HepG2 (cell line): ENCODE results near the gene CC2D1A. TPM values are rescaled to one million over a fixed set of nuclear protein-coding genes. Genes with fewer than 3 reads are reported as not detected.
A peak's percentile ranks its signal among the peaks of the same experiment; 100 is the strongest.

Experiments used
- CBX1 ChIP-seq: IDR thresholded peaks from one replicate; pipeline ENCODE4 v1.6.1; 2016; ENCODE audit warnings: antibody characterized with exemption, low read depth
- HNF1A ChIP-seq, 2 experiments: sonication (generic) in 1 of 2; formaldehyde crosslinking in 1 of 2; IDR thresholded peaks; 2 replicates each; pipeline versions ENCODE4 v1.4.0 to v1.6.1; 2016 to 2020; ENCODE audit warnings: borderline replicate concordance in 1 of 2, low read depth in 1 of 2, mild to moderate bottlenecking in 1 of 2, missing genetic modification reagents in 1 of 2
- NRL ChIP-seq: sonication (generic); formaldehyde crosslinking; IDR thresholded peaks from 2 replicates; pipeline ENCODE4 v1.5.0; 2020; ENCODE audit warnings: missing genetic modification reagents, mild to moderate bottlenecking, moderate library complexity, borderline replicate concordance
- SRSF4 ChIP-seq: fragments of 200-400 bp; formaldehyde crosslinking; IDR thresholded peaks from one replicate; pipeline ENCODE4 v1.6.1; 2018; ENCODE audit warnings: mild to moderate bottlenecking, low read depth, low read length, moderate library complexity; ENCODE audit not compliant: poor library complexity, severe bottlenecking
- ZNF580 ChIP-seq: IDR thresholded peaks from 2 replicates; pipeline ENCODE4 v1.6.1; 2016; ENCODE audit warnings: low read depth, borderline replicate concordance
- ZNF777 ChIP-seq: sonication (generic); formaldehyde crosslinking; IDR thresholded peaks from 2 replicates; pipeline ENCODE4 v1.4.0; 2020; ENCODE audit warnings: missing genetic modification reagents
- ZSCAN29 ChIP-seq: sonication (generic); formaldehyde crosslinking; conservative IDR thresholded peaks from 2 replicates; pipeline ENCODE4 v1.4.0; 2020; ENCODE audit warnings: mild to moderate bottlenecking, missing genetic modification reagents
- polyA plus RNA-seq, 8 experiments: library from polyadenylated mRNA; depleted of rRNA in 3 of 8; stranded (reverse) in 7 of 8; unstranded in 1 of 8; fragments of >200 nt; fragmentation: Illumina TruSeq in 4 of 8; extraction: Trizol in 4 of 8; gene quantifications; 2 replicates each; pipeline versions ENCODE4 v1.2.1 to v1.2.3, GENCODE V29; 2011 to 2016; ENCODE audit warnings: low read depth in 4 of 8, missing spikeins in 1 of 8, mixed read lengths in 1 of 8; ENCODE audit not compliant: insufficient read depth in 1 of 8
- total RNA-seq, 5 experiments: library from RNA; depleted of rRNA; stranded (reverse); fragments of >200 nt; fragmentation: Illumina TruSeq; extraction: Trizol; gene quantifications; 2 replicates each; pipeline ENCODE4 v1.2.3, GENCODE V29; 2016; ENCODE audit warnings: low read depth in 1 of 5
- TF ChIP-seq, protein P1 (sequence below): sonication (generic); formaldehyde crosslinking; IDR thresholded peaks from 2 replicates; pipeline ENCODE4 v1.4.0; 2020; ENCODE audit warnings: missing genetic modification reagents
- TF ChIP-seq, protein P2 (sequence below): sonication (generic); formaldehyde crosslinking; IDR thresholded peaks from 2 replicates; pipeline ENCODE4 v1.4.0; 2020; ENCODE audit warnings: mild to moderate bottlenecking, missing genetic modification reagents, borderline replicate concordance
- TF ChIP-seq, protein P3 (sequence below): sonication (generic); formaldehyde crosslinking; IDR thresholded peaks from 2 replicates; pipeline ENCODE4 v1.5.0; 2020; ENCODE audit warnings: missing genetic modification reagents

The CC2D1A gene
- total and polyA plus RNA-seq, 2 of the 13 experiments (the other 11 are each of a cell fraction or from before 2014, with no cell fraction given), result 9.7 to 11.5 TPM

DNA sequence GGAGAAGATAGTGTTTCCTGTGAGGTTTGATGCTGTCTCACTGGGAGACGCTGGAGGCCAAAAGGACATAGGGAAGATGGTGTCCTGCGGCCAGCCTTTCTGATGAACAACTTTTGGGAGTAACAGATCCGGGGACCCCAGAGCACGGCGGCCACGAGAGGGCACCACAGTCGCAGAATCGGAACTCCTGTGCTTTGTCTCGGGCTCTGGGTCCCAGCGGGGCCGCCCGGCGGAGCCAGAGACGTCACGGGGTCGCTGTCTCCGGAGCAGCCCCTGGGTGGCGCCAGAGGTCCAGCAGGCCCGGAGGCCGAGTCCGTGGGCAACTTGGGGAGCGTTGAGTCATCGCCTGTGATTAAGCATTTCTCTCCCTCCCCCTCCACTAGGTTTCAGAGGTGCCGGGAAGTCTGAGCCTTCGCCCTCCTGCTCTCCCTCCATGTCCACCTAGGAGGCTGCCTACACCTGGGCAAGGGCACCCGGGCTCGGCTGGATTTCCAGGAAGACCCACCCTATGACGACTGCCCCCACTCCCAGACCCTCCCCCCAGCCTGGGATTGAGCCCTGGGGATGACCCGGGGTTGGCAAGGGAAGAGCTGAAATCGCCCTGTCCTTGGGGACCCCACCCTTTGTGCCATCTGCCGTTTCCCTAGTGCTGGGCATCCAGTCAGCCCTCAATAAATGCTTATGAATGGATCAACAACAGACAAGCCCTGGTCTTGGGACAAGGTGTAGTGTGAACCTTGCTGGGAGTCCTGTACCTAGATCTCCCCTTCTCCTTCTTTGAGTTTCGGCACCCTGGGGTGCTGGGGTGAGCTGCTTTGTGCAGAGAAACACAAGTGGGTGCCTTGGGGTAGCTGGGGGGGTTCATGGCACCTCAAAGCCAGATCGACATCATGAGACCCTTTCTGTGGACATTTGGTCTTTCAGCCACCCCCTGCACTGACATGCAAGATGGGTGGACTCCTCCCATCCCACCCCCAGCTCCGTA lies 25.6 kb upstream of the CC2D1A start (continued):
- TF ChIP-seq HNF1A (IDR thresholded peaks at IDR 0.05; ENCODE audit: low read depth) (no peak), HNF1A (CRISPR knock-in tag; IDR thresholded peaks at IDR 0.05; ENCODE audit: borderline replicate concordance) (no peak), NRL (CRISPR knock-in tag) (0 out of 2 replicates have a peak, but pooled peaks have one; percentile 50), CBX1 (no peak), ZNF580 (CRISPR knock-in tag) (peak; percentile 43; the same call in 1 of the 2 replicates), ZSCAN29 (CRISPR knock-in tag) (peak; percentile 84), ZNF777 (peak; percentile 38; the same call in 1 of the 2 replicates), SRSF4 (no peak)
- TF ChIP-seq, protein P1, sequence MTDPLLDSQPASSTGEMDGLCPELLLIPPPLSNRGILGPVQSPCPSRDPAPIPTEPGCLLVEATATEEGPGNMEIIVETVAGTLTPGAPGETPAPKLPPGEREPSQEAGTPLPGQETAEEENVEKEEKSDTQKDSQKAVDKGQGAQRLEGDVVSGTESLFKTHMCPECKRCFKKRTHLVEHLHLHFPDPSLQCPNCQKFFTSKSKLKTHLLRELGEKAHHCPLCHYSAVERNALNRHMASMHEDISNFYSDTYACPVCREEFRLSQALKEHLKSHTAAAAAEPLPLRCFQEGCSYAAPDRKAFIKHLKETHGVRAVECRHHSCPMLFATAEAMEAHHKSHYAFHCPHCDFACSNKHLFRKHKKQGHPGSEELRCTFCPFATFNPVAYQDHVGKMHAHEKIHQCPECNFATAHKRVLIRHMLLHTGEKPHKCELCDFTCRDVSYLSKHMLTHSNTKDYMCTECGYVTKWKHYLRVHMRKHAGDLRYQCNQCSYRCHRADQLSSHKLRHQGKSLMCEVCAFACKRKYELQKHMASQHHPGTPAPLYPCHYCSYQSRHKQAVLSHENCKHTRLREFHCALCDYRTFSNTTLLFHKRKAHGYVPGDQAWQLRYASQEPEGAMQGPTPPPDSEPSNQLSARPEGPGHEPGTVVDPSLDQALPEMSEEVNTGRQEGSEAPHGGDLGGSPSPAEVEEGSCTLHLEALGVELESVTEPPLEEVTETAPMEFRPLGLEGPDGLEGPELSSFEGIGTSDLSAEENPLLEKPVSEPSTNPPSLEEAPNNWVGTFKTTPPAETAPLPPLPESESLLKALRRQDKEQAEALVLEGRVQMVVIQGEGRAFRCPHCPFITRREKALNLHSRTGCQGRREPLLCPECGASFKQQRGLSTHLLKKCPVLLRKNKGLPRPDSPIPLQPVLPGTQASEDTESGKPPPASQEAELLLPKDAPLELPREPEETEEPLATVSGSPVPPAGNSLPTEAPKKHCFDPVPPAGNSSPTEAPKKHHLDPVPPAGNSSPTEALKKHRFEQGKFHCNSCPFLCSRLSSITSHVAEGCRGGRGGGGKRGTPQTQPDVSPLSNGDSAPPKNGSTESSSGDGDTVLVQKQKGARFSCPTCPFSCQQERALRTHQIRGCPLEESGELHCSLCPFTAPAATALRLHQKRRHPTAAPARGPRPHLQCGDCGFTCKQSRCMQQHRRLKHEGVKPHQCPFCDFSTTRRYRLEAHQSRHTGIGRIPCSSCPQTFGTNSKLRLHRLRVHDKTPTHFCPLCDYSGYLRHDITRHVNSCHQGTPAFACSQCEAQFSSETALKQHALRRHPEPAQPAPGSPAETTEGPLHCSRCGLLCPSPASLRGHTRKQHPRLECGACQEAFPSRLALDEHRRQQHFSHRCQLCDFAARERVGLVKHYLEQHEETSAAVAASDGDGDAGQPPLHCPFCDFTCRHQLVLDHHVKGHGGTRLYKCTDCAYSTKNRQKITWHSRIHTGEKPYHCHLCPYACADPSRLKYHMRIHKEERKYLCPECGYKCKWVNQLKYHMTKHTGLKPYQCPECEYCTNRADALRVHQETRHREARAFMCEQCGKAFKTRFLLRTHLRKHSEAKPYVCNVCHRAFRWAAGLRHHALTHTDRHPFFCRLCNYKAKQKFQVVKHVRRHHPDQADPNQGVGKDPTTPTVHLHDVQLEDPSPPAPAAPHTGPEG (CRISPR knock-in tag), result peak; percentile 56; the same call in 1 of the 2 replicates
- TF ChIP-seq, protein P2, sequence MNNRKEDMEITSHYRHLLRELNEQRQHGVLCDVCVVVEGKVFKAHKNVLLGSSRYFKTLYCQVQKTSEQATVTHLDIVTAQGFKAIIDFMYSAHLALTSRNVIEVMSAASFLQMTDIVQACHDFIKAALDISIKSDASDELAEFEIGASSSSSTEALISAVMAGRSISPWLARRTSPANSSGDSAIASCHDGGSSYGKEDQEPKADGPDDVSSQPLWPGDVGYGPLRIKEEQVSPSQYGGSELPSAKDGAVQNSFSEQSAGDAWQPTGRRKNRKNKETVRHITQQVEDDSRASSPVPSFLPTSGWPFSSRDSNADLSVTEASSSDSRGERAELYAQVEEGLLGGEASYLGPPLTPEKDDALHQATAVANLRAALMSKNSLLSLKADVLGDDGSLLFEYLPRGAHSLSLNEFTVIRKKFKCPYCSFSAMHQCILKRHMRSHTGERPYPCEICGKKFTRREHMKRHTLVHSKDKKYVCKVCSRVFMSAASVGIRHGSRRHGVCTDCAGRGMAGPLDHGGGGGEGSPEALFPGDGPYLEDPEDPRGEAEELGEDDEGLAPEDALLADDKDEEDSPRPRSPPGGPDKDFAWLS (CRISPR knock-in tag), result no peak
- TF ChIP-seq, protein P3, sequence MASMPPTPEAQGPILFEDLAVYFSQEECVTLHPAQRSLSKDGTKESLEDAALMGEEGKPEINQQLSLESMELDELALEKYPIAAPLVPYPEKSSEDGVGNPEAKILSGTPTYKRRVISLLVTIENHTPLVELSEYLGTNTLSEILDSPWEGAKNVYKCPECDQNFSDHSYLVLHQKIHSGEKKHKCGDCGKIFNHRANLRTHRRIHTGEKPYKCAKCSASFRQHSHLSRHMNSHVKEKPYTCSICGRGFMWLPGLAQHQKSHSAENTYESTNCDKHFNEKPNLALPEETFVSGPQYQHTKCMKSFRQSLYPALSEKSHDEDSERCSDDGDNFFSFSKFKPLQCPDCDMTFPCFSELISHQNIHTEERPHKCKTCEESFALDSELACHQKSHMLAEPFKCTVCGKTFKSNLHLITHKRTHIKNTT (CRISPR knock-in tag), result no peak
